ENCODE data around the gene NBPF3. TPM values are rescaled to one million over a fixed set of nuclear protein-coding genes. Genes with fewer than 3 reads are reported as not detected.
"Not testable (repeated sequence)": the region's sequence is repeated elsewhere in the genome, so short reads cannot be mapped to it uniquely, and the experiment has no call there.

The NBPF3 gene
- total and polyA plus RNA-seq, 8 donors: 1.1 to 42.8 (median 10.1) TPM

GRCh38 chr1:21453964-21454614 is 14.2 kb downstream of the NBPF3 start:
- H3K36me3 ChIP-seq: peaks cover 0 to 13% (median 5%) of the 10 kb centered on the region in 4 donors
- H3K9me3 ChIP-seq; intact Hi-C loops (cut with DNase I; ENCODE audit: low total_unique reads); H3K4me3 ChIP-seq; H3K27me3 ChIP-seq: not testable (repeated sequence)
- WGBS, 5 donors: 63 to 81% (median 68%) methylated on average over 4 to 5 of the region's 5 CpGs
- DNase-seq: peak in 1 of 2 donors; percentile 67
- H3K27ac ChIP-seq: peak overlapping the region in 2 of 5 donors; percentile 29 to 31
- TF ChIP-seq POLR2AphosphoS5 (IDR thresholded peaks at IDR 0.05): peak in 2 of 3 donors; percentile 8 to 23
- peaks cover 0 to 12% (median 0%) of the 10 kb centered on the region in 4 donors for H3K4me1 ChIP-seq

DNA sequence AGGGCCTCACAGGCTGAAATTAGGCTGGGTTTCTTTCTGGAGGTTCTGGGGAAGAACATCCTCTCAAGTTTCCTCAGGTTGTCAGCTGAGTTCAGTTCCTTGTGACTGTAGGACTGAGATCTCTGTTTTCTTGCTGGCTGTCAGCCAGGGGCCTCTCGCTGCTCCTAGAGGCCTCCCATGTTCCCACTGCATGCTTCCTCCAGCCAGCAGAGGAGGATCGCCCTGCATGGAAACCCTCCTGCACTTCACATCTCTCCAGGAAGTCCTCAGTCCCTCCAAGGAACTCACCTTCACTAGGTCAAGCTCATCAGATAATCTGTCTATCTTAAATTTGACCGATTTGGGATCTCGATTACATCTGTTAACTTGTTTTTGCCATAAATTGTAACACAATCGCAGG is 15.0 kb downstream of the NBPF3 start:
- H3K27ac ChIP-seq; H3K4me3 ChIP-seq; DNase-seq; intact Hi-C loops (cut with DNase I; ENCODE audit: low total_unique reads); H3K27me3 ChIP-seq; H3K9me3 ChIP-seq: not testable (repeated sequence)
- WGBS, 5 donors: 61 to 92% (median 85%) methylated on average over 4 to 5 of the region's 5 CpGs
- Histone ChIP-seq H3K36me3 (peaks cover 0 to 13% (median 5%) of the 10 kb centered on the region in 4 donors), H3K4me1 (peaks cover 0 to 12% (median 0%) of the 10 kb centered on the region in 4 donors)

- TF ChIP-seq POLR2AphosphoS5 (IDR thresholded peaks at IDR 0.05): no peak
- TF ChIP-seq, protein P1, sequence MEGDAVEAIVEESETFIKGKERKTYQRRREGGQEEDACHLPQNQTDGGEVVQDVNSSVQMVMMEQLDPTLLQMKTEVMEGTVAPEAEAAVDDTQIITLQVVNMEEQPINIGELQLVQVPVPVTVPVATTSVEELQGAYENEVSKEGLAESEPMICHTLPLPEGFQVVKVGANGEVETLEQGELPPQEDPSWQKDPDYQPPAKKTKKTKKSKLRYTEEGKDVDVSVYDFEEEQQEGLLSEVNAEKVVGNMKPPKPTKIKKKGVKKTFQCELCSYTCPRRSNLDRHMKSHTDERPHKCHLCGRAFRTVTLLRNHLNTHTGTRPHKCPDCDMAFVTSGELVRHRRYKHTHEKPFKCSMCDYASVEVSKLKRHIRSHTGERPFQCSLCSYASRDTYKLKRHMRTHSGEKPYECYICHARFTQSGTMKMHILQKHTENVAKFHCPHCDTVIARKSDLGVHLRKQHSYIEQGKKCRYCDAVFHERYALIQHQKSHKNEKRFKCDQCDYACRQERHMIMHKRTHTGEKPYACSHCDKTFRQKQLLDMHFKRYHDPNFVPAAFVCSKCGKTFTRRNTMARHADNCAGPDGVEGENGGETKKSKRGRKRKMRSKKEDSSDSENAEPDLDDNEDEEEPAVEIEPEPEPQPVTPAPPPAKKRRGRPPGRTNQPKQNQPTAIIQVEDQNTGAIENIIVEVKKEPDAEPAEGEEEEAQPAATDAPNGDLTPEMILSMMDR (IDR thresholded peaks at IDR 0.05): no peak
- no peak for TF ChIP-seq POLR2A (IDR thresholded peaks at IDR 0.05)
- TF ChIP-seq EP300 (IDR thresholded peaks at IDR 0.05): no peak
- WGBS, 5 donors: 87 to 97% (median 94%) methylated on average over 1 of the region's 1 CpG
Observed at GRCh38 chr1:21457654-21458053, 17.7 kb downstream of the NBPF3 start.

DNA sequence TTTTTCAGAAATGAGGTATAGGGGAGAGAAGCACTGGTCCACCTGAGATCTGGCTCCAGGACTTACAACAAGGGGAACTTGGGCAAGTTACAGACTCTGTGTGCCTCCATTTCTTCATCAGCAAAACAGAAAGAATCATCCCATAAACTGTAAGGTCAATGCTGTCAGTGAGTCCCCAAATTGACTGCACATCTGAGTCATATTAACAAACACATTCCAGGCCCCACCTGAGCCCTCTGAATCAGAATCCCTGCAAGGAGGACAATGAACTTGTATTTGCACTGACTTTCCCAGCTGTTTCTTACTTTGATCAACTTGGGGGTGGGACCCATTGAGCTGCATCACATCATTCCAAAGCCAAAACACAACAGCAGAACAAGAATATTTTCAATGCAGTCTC is 25.2 kb downstream of the NBPF3 start:
- H3K4me3 ChIP-seq; H3K27ac ChIP-seq; intact Hi-C loops (cut with DNase I; ENCODE audit: low total_unique reads); H3K9me3 ChIP-seq; H3K4me1 ChIP-seq; DNase-seq; H3K27me3 ChIP-seq: not testable (repeated sequence)
- H3K36me3 ChIP-seq: peaks cover 0 to 32% (median 4%) of the 10 kb centered on the region in 4 donors

More at GRCh38 chr1:21457654-21458053, 17.7 kb downstream of the NBPF3 start:
- Histone ChIP-seq H3K36me3 (peaks cover 0 to 12% (median 2%) of the 10 kb centered on the region in 4 donors), H3K27ac (no peak overlapping the region), H3K9me3 (no peaks in the 10 kb centered on the region), H3K4me3 (no peak overlapping the region), H3K27me3 (no peaks in the 10 kb centered on the region), H3K4me1 (peaks cover 0 to 12% (median 0%) of the 10 kb centered on the region in 4 donors)
- intact Hi-C loops (cut with DNase I; ENCODE audit: low total_unique reads): no loop called here
- DNase-seq: no peak

DNA sequence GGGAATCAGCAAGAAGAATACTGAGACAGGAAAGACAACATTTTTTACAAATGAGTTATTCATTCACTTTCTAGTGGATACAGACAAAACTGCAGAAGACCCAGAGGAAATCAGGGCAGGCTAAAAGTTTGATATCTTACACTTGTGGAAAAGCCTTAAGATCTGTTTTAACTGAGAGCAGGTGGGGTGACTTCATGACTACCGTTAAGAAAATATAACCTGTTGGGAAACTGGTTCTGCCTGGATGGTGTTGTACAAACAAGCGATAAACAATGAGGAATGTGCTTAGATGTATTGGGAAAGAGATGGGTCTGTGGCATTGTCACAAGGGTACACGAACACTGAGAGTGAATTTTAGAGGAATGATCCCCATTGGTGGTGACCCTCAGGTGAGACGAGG is 28.0 kb downstream of the NBPF3 start:
- H3K9me3 ChIP-seq; intact Hi-C loops (cut with DNase I; ENCODE audit: low total_unique reads); H3K27me3 ChIP-seq; H3K4me3 ChIP-seq; DNase-seq; H3K27ac ChIP-seq; H3K4me1 ChIP-seq: not testable (repeated sequence)
- H3K36me3 ChIP-seq: peaks cover 0 to 60% (median 25%) of the 10 kb centered on the region in 4 donors
- 70 to 80% (median 74%) methylated on average over 4 of the region's 4 CpGs for WGBS, 5 donors

GRCh38 chr1:21468599-21468998 is 28.7 kb downstream of the NBPF3 start:
- no peaks in the 10 kb centered on the region for H3K27me3 ChIP-seq
- H3K27ac ChIP-seq: no peak overlapping the region
- no peaks in the 10 kb centered on the region for H3K9me3 ChIP-seq
- TF ChIP-seq POLR2A (IDR thresholded peaks at IDR 0.05) (no peak), EP300 (IDR thresholded peaks at IDR 0.05) (no peak), POLR2AphosphoS5 (IDR thresholded peaks at IDR 0.05) (no peak)
- TF ChIP-seq, protein P1 (IDR thresholded peaks at IDR 0.05): peak in 2 of 7 experiments; percentile 4 to 17
- H3K4me1 ChIP-seq: no peaks in the 10 kb centered on the region
- intact Hi-C loops (cut with DNase I; ENCODE audit: low total_unique reads): no loop called here
- DNase-seq: peak; percentile 33 to 37
- H3K36me3 ChIP-seq: peaks cover 0 to 66% (median 32%) of the 10 kb centered on the region in 4 donors
- WGBS, 5 donors: 45 to 56% (median 54%) methylated on average over 10 of the region's 10 CpGs
- no peak overlapping the region for H3K4me3 ChIP-seq
